Upper lobe of left lung (tissue), 4 donors: Measurements from ENCODE around the gene G2E3.

Experiments
- CTCF ChIP-seq, 6 experiments: fragments of 450-650 bp in 4 of 6; fragments of 200-600 bp in 2 of 6; sonication (generic) in 2 of 6; IDR thresholded peaks; one replicate each; pipeline ENCODE4 v1.5.1; 2016 to 2019; ENCODE audit warnings: antibody characterized with exemption in 6 of 6
- EP300 ChIP-seq, 4 donors: sonication (generic); formaldehyde crosslinking; IDR thresholded peaks; one replicate each; pipeline ENCODE4 v1.5.1; 2017; ENCODE audit warnings: antibody characterized with exemption in 4 of 4, control low read depth in 2 of 4
- POLR2A ChIP-seq, 4 donors: fragments of 450-650 bp; IDR thresholded peaks; one replicate each; pipeline ENCODE4 v1.5.1; 2016 to 2017; ENCODE audit warnings: antibody characterized with exemption in 4 of 4, mild to moderate bottlenecking in 2 of 4
- POLR2AphosphoS5 ChIP-seq, 2 donors: sonication (generic); formaldehyde crosslinking; IDR thresholded peaks; one replicate each; pipeline ENCODE4 v1.5.1; 2017; ENCODE audit warnings: antibody characterized with exemption in 2 of 2

DNA sequence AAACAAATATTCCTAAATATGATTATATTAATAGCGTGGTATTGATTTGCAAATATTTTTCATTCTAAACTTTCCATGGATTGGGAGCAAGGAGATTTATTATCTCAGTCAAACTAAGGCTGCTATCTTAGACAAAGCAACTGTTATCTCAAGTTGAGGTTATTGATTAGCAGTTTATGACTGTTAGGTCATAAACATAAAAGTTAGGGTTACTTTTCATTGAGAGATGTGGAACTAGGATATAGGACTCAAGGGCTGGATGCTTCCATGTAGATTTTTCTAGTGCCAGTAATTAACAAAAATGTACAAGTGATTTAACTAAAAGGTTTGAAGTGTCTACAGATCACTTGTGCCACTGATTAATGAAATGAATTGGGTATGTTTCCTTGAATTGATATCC lies 82.2 kb downstream of the G2E3 start:
- TF ChIP-seq POLR2A (IDR thresholded peaks at IDR 0.05) = no peak
- TF ChIP-seq CTCF (IDR thresholded peaks at IDR 0.05) = no peak
- no peak for TF ChIP-seq EP300 (IDR thresholded peaks at IDR 0.05)
- TF ChIP-seq POLR2AphosphoS5 (IDR thresholded peaks at IDR 0.05) = no peak
